ENCODE measurements around the gene TTC28. TPM values are rescaled to one million over a fixed set of nuclear protein-coding genes. Genes with fewer than 3 reads are reported as not detected.

The TTC28 gene
- total RNA-seq, 1 donor from 2014 or later: 1.3 TPM

DNA sequence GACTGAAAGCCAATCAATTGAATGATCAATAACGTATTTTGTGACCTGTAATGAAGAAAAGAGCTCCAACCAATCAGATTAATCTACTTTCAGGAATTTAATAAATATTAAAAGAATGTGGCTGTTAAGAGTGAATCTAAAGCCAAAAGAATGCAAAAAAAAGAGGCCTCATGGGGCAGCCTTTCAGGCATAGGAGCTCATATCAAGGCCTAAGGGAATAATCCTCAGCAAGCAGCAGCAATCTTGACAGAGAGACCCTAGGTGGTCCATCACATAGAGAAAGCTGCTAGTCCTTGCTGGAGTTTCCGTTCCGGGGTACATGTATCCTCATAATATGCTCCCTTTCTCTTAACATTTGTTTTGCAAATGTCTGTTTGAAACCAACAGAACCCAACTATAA is 447.4 kb downstream of the TTC28 start:
- H3K36me3 ChIP-seq (ENCODE audit: control insufficient read depth, insufficient read depth, low read length): no peaks in the 10 kb centered on the region
- TF ChIP-seq CTCF (IDR thresholded peaks at IDR 0.05; ENCODE audit: insufficient read depth, low read length, severe bottlenecking): no peak
- H3K4me3 ChIP-seq (ENCODE audit: low read depth, low read length): no peak overlapping the region
- no peak for FAIRE-seq
- no peaks in the 10 kb centered on the region for H3K27me3 ChIP-seq (ENCODE audit: control insufficient read depth, insufficient read depth, low read length)
- no peak for DNase-seq (ENCODE audit: low read depth)

DNA sequence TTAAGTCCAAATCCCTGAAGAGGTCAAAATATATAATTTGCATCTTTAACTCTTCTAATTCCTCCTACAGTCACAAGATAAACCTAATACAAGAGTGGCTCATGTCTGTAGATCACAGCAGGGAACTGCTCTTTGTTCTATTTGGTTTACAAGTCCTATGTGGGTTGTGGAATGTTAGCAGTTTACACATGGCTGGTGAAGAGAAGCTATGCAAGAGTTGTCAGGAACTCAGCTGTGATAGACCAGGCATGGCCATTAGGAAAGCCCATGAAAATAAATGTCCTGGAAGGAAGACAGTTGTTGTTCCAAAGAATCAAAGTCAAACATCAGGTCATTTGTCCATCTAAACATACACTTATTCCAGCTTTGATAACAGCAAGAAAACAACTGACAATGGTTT is 448.2 kb downstream of the TTC28 start:
- Histone ChIP-seq H3K36me3 (ENCODE audit: control insufficient read depth, insufficient read depth, low read length) (no peaks in the 10 kb centered on the region), H3K27me3 (ENCODE audit: control insufficient read depth, insufficient read depth, low read length) (no peaks in the 10 kb centered on the region), H3K4me3 (ENCODE audit: low read depth, low read length) (no peak overlapping the region)
- no peak for TF ChIP-seq CTCF (IDR thresholded peaks at IDR 0.05; ENCODE audit: insufficient read depth, low read length, severe bottlenecking)
- no peak for DNase-seq (ENCODE audit: low read depth)
- FAIRE-seq: no peak

- FAIRE-seq (no peak), DNase-seq (ENCODE audit: low read depth) (no peak)
- TF ChIP-seq CTCF (IDR thresholded peaks at IDR 0.05; ENCODE audit: insufficient read depth, low read length, severe bottlenecking): no peak
- no peaks in the 10 kb centered on the region for H3K27me3 ChIP-seq (ENCODE audit: control insufficient read depth, insufficient read depth, low read length)
- H3K4me3 ChIP-seq (ENCODE audit: low read depth, low read length): no peak overlapping the region
- H3K36me3 ChIP-seq (ENCODE audit: control insufficient read depth, insufficient read depth, low read length): no peaks in the 10 kb centered on the region
These were observed 449.0 kb downstream of the TTC28 start for GRCh38 chr22:28230671-28231070.

GRCh38 chr22:28229566-28230485 is 449.8 kb downstream of the TTC28 start:
- no peak overlapping the region for H3K4me3 ChIP-seq (ENCODE audit: low read depth, low read length)

GRCh38 chr22:28223826-28224225 is 455.8 kb downstream of the TTC28 start:
- Histone ChIP-seq H3K4me3 (ENCODE audit: low read depth, low read length) (no peak overlapping the region), H3K36me3 (ENCODE audit: control insufficient read depth, insufficient read depth, low read length) (no peaks in the 10 kb centered on the region), H3K27me3 (ENCODE audit: control insufficient read depth, insufficient read depth, low read length) (no peaks in the 10 kb centered on the region)
- DNase-seq (ENCODE audit: low read depth) (no peak), FAIRE-seq (no peak)
- no peak for TF ChIP-seq CTCF (IDR thresholded peaks at IDR 0.05; ENCODE audit: insufficient read depth, low read length, severe bottlenecking)

More at GRCh38 chr22:28229566-28230485, 449.8 kb downstream of the TTC28 start:
- DNase-seq (ENCODE audit: low read depth): no peak
- FAIRE-seq: no peak
- TF ChIP-seq CTCF (IDR thresholded peaks at IDR 0.05; ENCODE audit: insufficient read depth, low read length, severe bottlenecking): no peak
- no peaks in the 10 kb centered on the region for H3K27me3 ChIP-seq (ENCODE audit: control insufficient read depth, insufficient read depth, low read length)
- no peaks in the 10 kb centered on the region for H3K36me3 ChIP-seq (ENCODE audit: control insufficient read depth, insufficient read depth, low read length)

Measured in bronchial epithelial cell (primary cell).